ENCODE data around the gene OR2C1. TPM values are rescaled to one million over a fixed set of nuclear protein-coding genes. Genes with fewer than 3 reads are reported as not detected.

Gene OR2C1
- total and polyA plus RNA-seq, 12 donors = 0.14 to 0.44 (median 0.29) TPM; not detected in 6

DNA sequence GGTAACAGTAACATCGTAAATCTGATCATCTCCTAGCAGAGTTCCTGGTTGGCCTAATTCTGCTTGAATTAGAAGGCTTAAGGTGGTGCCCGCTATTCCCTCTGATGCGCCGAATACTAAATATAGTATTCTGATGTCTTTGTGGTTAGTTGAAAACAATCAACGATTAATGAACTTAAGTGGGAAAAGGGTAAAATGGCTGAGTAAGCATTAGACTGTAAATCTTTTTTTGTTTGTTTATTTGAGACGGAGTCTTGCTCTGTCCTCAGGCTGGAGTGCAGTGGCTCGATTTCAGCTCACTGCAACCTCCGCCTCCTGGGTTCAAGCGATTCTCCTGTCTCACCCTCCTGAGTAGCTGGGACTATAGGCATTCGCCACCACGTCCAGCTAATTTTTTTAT lies 13.4 kb downstream of the OR2C1 start:
- Histone ChIP-seq H3K9me3 (replicated peaks in 1 of 3) (no peaks in the 10 kb centered on the region), H3K4me3 (no peak overlapping the region), H3K27me3 (no peaks in the 10 kb centered on the region), H3K36me3 (replicated peaks in 1 of 2) (no peaks in the 10 kb centered on the region), H3K4me1 (replicated peaks in 1 of 2) (no peaks in the 10 kb centered on the region), H3K27ac (no peak overlapping the region)
- DNase-seq = no peak
- intact Hi-C loops (cut with DNase I) = no loop called here
- 86 to 94% (median 91%) methylated on average over 11 of the region's 11 CpGs for WGBS, 4 donors
- TF ChIP-seq, protein P1, sequence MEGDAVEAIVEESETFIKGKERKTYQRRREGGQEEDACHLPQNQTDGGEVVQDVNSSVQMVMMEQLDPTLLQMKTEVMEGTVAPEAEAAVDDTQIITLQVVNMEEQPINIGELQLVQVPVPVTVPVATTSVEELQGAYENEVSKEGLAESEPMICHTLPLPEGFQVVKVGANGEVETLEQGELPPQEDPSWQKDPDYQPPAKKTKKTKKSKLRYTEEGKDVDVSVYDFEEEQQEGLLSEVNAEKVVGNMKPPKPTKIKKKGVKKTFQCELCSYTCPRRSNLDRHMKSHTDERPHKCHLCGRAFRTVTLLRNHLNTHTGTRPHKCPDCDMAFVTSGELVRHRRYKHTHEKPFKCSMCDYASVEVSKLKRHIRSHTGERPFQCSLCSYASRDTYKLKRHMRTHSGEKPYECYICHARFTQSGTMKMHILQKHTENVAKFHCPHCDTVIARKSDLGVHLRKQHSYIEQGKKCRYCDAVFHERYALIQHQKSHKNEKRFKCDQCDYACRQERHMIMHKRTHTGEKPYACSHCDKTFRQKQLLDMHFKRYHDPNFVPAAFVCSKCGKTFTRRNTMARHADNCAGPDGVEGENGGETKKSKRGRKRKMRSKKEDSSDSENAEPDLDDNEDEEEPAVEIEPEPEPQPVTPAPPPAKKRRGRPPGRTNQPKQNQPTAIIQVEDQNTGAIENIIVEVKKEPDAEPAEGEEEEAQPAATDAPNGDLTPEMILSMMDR (IDR thresholded peaks at IDR 0.05) = no peak
- TF ChIP-seq POLR2A (IDR thresholded peaks at IDR 0.05) = no peak

DNA sequence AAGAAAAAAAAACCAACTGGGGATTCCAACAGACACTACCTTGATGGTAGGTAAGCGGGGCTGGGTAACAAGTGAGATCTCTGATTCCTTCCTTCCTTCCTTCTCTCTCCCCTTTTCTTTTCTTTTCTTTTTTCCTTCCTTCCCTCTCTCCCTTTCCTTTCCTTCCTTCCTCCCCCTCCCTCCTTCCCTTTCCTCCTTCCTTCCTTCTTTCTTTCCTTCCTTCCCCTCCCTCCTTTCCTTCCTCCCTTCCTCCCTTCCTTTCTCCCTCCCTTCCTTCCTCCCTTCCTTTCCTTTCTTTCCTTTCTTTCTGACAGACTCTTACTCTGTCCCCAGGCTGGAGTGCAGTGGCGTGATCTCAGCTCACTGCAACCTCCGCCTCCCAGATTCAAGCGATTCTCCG lies 20.0 kb downstream of the OR2C1 start:
- 89 to 95% (median 92%) methylated on average over 5 of the region's 5 CpGs for WGBS, 4 donors
- no peaks in the 10 kb centered on the region for H3K27me3 ChIP-seq
- H3K36me3 ChIP-seq (replicated peaks in 1 of 2) = no peaks in the 10 kb centered on the region
- H3K27ac ChIP-seq = no peak overlapping the region
- H3K9me3 ChIP-seq (replicated peaks in 1 of 3) = peaks cover 0 to 29% (median 0%) of the 10 kb centered on the region in 3 donors
- no peak overlapping the region for H3K4me3 ChIP-seq
- DNase-seq = no peak
- intact Hi-C loops (cut with DNase I) = no loop called here
- TF ChIP-seq, protein P1 (IDR thresholded peaks at IDR 0.05) = no peak
- no peak for TF ChIP-seq POLR2A (IDR thresholded peaks at IDR 0.05)
- H3K4me1 ChIP-seq (replicated peaks in 1 of 2) = no peaks in the 10 kb centered on the region

DNA sequence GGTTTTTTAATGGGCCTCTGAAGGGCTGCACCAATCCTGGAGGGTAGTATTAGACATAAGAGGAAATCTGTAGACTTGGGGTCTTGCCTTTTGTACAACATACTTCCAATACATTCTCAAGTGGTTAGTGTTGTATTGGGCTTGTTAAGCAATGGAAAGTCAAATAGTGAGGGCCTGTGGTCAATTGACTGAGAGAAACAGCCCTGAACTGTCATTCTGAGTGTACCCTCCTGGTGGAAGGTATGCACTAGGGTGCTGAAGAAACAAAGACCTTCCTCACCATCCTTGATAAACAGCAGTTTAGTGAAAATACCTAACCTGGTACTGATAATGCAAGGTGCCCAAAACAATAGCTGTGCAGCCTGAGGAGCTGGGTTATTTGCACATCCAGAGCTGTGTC lies 22.2 kb downstream of the OR2C1 start:
- H3K4me1 ChIP-seq (replicated peaks in 1 of 2) = no peaks in the 10 kb centered on the region
- H3K36me3 ChIP-seq (replicated peaks in 1 of 2) = peaks cover 0 to 5% of the 10 kb centered on the region in 2 donors
- no peak overlapping the region for H3K4me3 ChIP-seq
- H3K27ac ChIP-seq = no peak overlapping the region
- intact Hi-C loops (cut with DNase I) = no loop called here
- no peaks in the 10 kb centered on the region for H3K27me3 ChIP-seq
- no peak for TF ChIP-seq POLR2A (IDR thresholded peaks at IDR 0.05)
- TF ChIP-seq, protein P1 (IDR thresholded peaks at IDR 0.05) = no peak
- H3K9me3 ChIP-seq (replicated peaks in 1 of 3) = peaks cover 5 to 51% (median 15%) of the 10 kb centered on the region in 3 donors
- DNase-seq = no peak

DNA sequence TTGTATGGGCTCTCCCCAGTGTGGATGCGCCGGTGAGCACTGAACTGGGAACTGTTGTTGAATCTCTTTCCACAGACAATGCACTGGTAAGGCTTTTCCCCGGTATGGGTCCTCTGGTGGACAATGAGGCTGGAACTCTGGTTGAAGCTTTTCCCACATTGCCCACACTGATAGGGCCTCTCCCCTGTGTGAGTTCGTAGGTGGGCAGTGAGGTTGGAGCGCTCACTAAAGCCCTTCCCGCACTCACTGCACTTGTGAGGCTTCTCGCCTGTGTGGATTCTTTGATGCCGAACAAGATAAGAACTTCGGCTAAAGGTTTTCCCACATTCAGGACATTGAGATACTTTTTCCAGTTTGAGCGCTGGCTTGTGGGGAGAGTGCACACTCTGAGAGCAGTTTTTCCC lies 27.4 kb downstream of the OR2C1 start:
- WGBS, 4 donors = 93 to 98% (median 97%) methylated on average over 3 to 10 of the region's 10 CpGs

More for the DNA sequence above, 27.4 kb downstream of the OR2C1 start:
- Histone ChIP-seq H3K27me3 (no peaks in the 10 kb centered on the region), H3K36me3 (replicated peaks in 1 of 2) (peaks cover 0 to 19% of the 10 kb centered on the region in 2 donors), H3K4me3 (peak overlapping the region in 1 of 4 donors; percentile 26), H3K9me3 (replicated peaks in 1 of 3) (peaks cover 5 to 70% (median 21%) of the 10 kb centered on the region in 3 donors), H3K27ac (no peak overlapping the region), H3K4me1 (replicated peaks in 1 of 2) (no peaks in the 10 kb centered on the region)
- DNase-seq = no peak
- intact Hi-C loops (cut with DNase I) = no loop called here
- TF ChIP-seq POLR2A (IDR thresholded peaks at IDR 0.05) = no peak
- TF ChIP-seq, protein P1 (IDR thresholded peaks at IDR 0.05) = no peak
